WTC11 (cell line): ENCODE results near the gene RAB4A. TPM values are rescaled to one million over a fixed set of nuclear protein-coding genes. Genes with fewer than 3 reads are reported as not detected.

Source experiments
- ATAC-seq: fragments of 200-7000 bp; cut with Tn5 transposase; 2 replicates; pipeline ENCODE4 v1.10.0; 2021; ENCODE audit warnings: mild to moderate bottlenecking, moderate library complexity
- CTCF ChIA-PET: fragments of 300-600 bp; sonication (Branson Sonifier 250); formaldehyde crosslinking; loops from one replicate; lab custom pipeline; 2021; ENCODE audit warnings: antibody characterized with exemption; lab: Charles Lee
- POLR2A ChIA-PET: fragments of 350-600 bp; sonication (Branson Sonifier 250); formaldehyde crosslinking; loops from one replicate; lab custom pipeline; 2021; ENCODE audit warnings: antibody characterized with exemption; lab: Charles Lee
- DNase-seq: peaks from one replicate; pipeline ENCODE4 v3.0.0; 2021; ENCODE audit warnings: low spot score
- H3K27ac Mint-ChIP-seq: 2 replicates; pipeline ENCODE4 v1.8.0; 2021; ENCODE audit warnings: mixed read lengths
- H3K27me3 Mint-ChIP-seq: 2 replicates; pipeline ENCODE4 v1.8.0; 2021; ENCODE audit warnings: low read depth, mild to moderate bottlenecking, moderate library complexity, mixed read lengths
- H3K36me3 Mint-ChIP-seq: 2 replicates; pipeline ENCODE4 v1.8.0; 2021; ENCODE audit warnings: mixed read lengths
- H3K4me1 Mint-ChIP-seq: 2 replicates; pipeline ENCODE4 v1.8.0; 2022; ENCODE audit warnings: mixed read lengths
- H3K4me3 Mint-ChIP-seq: 2 replicates; pipeline ENCODE4 v1.8.0; 2021; ENCODE audit warnings: mild to moderate bottlenecking, moderate library complexity, mixed read lengths
- H3K9me3 Mint-ChIP-seq: 2 replicates; pipeline ENCODE4 v1.8.0; 2021; ENCODE audit warnings: mixed read lengths
- ATF1 ChIP-seq: sonication (generic); formaldehyde crosslinking; IDR thresholded peaks from 2 replicates; pipeline ENCODE4 v1.8.1; 2023; ENCODE audit warnings: mild to moderate bottlenecking, moderate library complexity, missing genetic modification reagents
- E2F1 ChIP-seq: sonication (generic); formaldehyde crosslinking; IDR thresholded peaks from 2 replicates; pipeline ENCODE4 v1.8.0; 2022; ENCODE audit warnings: mild to moderate bottlenecking, missing genetic modification reagents
- E2F4 ChIP-seq: sonication (generic); formaldehyde crosslinking; IDR thresholded peaks from 2 replicates; pipeline ENCODE4 v1.8.1; 2022; ENCODE audit warnings: low read depth, mild to moderate bottlenecking, moderate library complexity, missing genetic modification reagents, borderline replicate concordance
- ERG ChIP-seq: fragments of 250-450 bp; sonication (Bioruptor Pico); IDR thresholded peaks from 2 replicates; pipeline ENCODE4 v1.8.0; 2021; ENCODE audit warnings: mild to moderate bottlenecking
- FOXK1 ChIP-seq: sonication (generic); formaldehyde crosslinking; IDR thresholded peaks from 2 replicates; pipeline ENCODE4 v1.8.0; 2022; ENCODE audit warnings: mild to moderate bottlenecking, moderate library complexity, missing genetic modification reagents
- FOXP1 ChIP-seq: sonication (generic); formaldehyde crosslinking; IDR thresholded peaks from 2 replicates; pipeline ENCODE4 v1.8.0; 2022; ENCODE audit warnings: missing genetic modification reagents, mild to moderate bottlenecking, moderate library complexity, borderline replicate concordance
- GABPB1 ChIP-seq: sonication (generic); formaldehyde crosslinking; IDR thresholded peaks from 2 replicates; pipeline ENCODE4 v1.8.1; 2023; ENCODE audit warnings: mild to moderate bottlenecking, missing genetic modification reagents
- MLX ChIP-seq: sonication (generic); formaldehyde crosslinking; IDR thresholded peaks from 2 replicates; pipeline ENCODE4 v1.8.1; 2023; ENCODE audit warnings: mild to moderate bottlenecking, missing genetic modification reagents, moderate library complexity
- MYBL2 ChIP-seq: sonication (generic); formaldehyde crosslinking; IDR thresholded peaks from 2 replicates; pipeline ENCODE4 v1.8.1; 2023; ENCODE audit warnings: mild to moderate bottlenecking, moderate library complexity, missing genetic modification reagents
- NFE2L1 ChIP-seq: sonication (generic); formaldehyde crosslinking; IDR thresholded peaks from 2 replicates; pipeline ENCODE4 v1.8.1; 2023; ENCODE audit warnings: missing genetic modification reagents
- NR3C1 ChIP-seq: sonication (generic); formaldehyde crosslinking; conservative IDR thresholded peaks from 2 replicates; pipeline ENCODE4 v1.8.1; 2023; ENCODE audit warnings: low read depth, mild to moderate bottlenecking, missing genetic modification reagents
- OVOL2 ChIP-seq: fragments of 250-450 bp; sonication (Bioruptor Pico); IDR thresholded peaks from 2 replicates; pipeline ENCODE4 v1.9.0; 2021; ENCODE audit warnings: mild to moderate bottlenecking, borderline replicate concordance
- PRRX2 ChIP-seq: fragments of 250-450 bp; sonication (Bioruptor Pico); IDR thresholded peaks from 2 replicates; pipeline ENCODE4 v1.8.0; 2021; ENCODE audit warnings: mild to moderate bottlenecking
- RORB ChIP-seq: fragments of 250-450 bp; sonication (Bioruptor Pico); IDR thresholded peaks from 2 replicates; pipeline ENCODE4 v1.9.0; 2021; ENCODE audit warnings: mild to moderate bottlenecking
- TEAD1 ChIP-seq: sonication (generic); formaldehyde crosslinking; IDR thresholded peaks from 2 replicates; pipeline ENCODE4 v1.8.0; 2022; ENCODE audit warnings: mild to moderate bottlenecking, missing genetic modification reagents
- USF2 ChIP-seq: sonication (generic); formaldehyde crosslinking; IDR thresholded peaks from 2 replicates; pipeline ENCODE4 v1.8.1; 2023; ENCODE audit warnings: mild to moderate bottlenecking, missing genetic modification reagents, moderate library complexity
- ZNF219 ChIP-seq: sonication (generic); formaldehyde crosslinking; IDR thresholded peaks from 2 replicates; pipeline ENCODE4 v1.8.0; 2023; ENCODE audit warnings: missing genetic modification reagents, mild to moderate bottlenecking, borderline replicate concordance
- ZNF532 ChIP-seq: fragments of 250-450 bp; sonication (Bioruptor Pico); IDR thresholded peaks from 2 replicates; pipeline ENCODE4 v1.9.0; 2021; ENCODE audit warnings: mild to moderate bottlenecking, borderline replicate concordance
- total RNA-seq: library from RNA; stranded (reverse); gene quantifications from 3 replicates; pipeline ENCODE4 v1.2.3, GENCODE V29; 2021

The RAB4A gene
- total RNA-seq, 1 experiment from 2014 or later = 67.9 TPM

GRCh38 chr1:229240532-229240931, 30.4 kb upstream of the RAB4A start (continued):
- TF ChIP-seq E2F4 (CRISPR knock-in tag) = no peak
- no peak for TF ChIP-seq ZNF532

GRCh38 chr1:229241390-229241789, 29.5 kb upstream of the RAB4A start:
- TF ChIP-seq MYBL2 = no peak
- TF ChIP-seq USF2 (CRISPR knock-in tag) = 0 out of 2 replicates have a peak, but pooled peaks have one; percentile 20

GRCh38 chr1:229243638-229244037, 27.3 kb upstream of the RAB4A start:
- ATAC-seq (no peak), DNase-seq (no peak)
- ChIA-PET POLR2A (no interaction called here), CTCF (no interaction called here)
- no peak overlapping the region for H3K27ac Mint-ChIP-seq
- H3K9me3 Mint-ChIP-seq = peaks cover 31% of the 10 kb centered on the region
- peaks cover 10% of the 10 kb centered on the region for H3K4me1 Mint-ChIP-seq
- peaks cover 18% of the 10 kb centered on the region for H3K36me3 Mint-ChIP-seq
- peaks cover 12% of the 10 kb centered on the region for H3K27me3 Mint-ChIP-seq
- no peak overlapping the region for H3K4me3 Mint-ChIP-seq
- TF ChIP-seq PRRX2 (CRISPR knock-in tag) (no peak), NR3C1 (CRISPR knock-in tag) (no peak), E2F1 (CRISPR knock-in tag) (no peak), NFE2L1 (CRISPR knock-in tag) (no peak), FOXK1 (no peak)

More at GRCh38 chr1:229241390-229241789, 29.5 kb upstream of the RAB4A start:
- peaks cover 25% of the 10 kb centered on the region for H3K4me1 Mint-ChIP-seq
- no peak for DNase-seq
- peaks cover 18% of the 10 kb centered on the region for H3K36me3 Mint-ChIP-seq
- POLR2A ChIA-PET = no interaction called here
- H3K27ac Mint-ChIP-seq = no peak overlapping the region
- H3K9me3 Mint-ChIP-seq = peaks cover 31% of the 10 kb centered on the region
- CTCF ChIA-PET = no interaction called here
- H3K4me3 Mint-ChIP-seq = no peak overlapping the region
- ATAC-seq = no peak
- H3K27me3 Mint-ChIP-seq = peaks cover 12% of the 10 kb centered on the region

- Mint-ChIP-seq H3K27ac (no peak overlapping the region), H3K27me3 (peaks cover 9% of the 10 kb centered on the region), H3K4me3 (no peak overlapping the region), H3K4me1 (peaks cover 10% of the 10 kb centered on the region), H3K36me3 (peaks cover 18% of the 10 kb centered on the region), H3K9me3 (peaks cover 30% of the 10 kb centered on the region)
- TF ChIP-seq FOXP1 = no peak
- TF ChIP-seq ATF1 (CRISPR knock-in tag) = no peak
- no peak for TF ChIP-seq ZNF219 (CRISPR knock-in tag)
- TF ChIP-seq ERG = no peak
- no peak for TF ChIP-seq E2F1 (CRISPR knock-in tag)
- TF ChIP-seq OVOL2 (CRISPR knock-in tag) = no peak
- TF ChIP-seq RORB (CRISPR knock-in tag) = no peak
- TF ChIP-seq FOXK1 = no peak
- TF ChIP-seq TEAD1 (CRISPR knock-in tag) = no peak
- no peak for TF ChIP-seq E2F4 (CRISPR knock-in tag)
- TF ChIP-seq MLX (CRISPR knock-in tag) = no peak
- no peak for TF ChIP-seq GABPB1 (CRISPR knock-in tag)
- ATAC-seq (no peak), DNase-seq (no peak)
- POLR2A ChIA-PET = no interaction called here
- CTCF ChIA-PET = no interaction called here
Observed at GRCh38 chr1:229244091-229244490, 26.8 kb upstream of the RAB4A start.
